ENCODE data around the gene LDLRAD1. TPM values are rescaled to one million over a fixed set of nuclear protein-coding genes. Genes with fewer than 3 reads are reported as not detected.
"Not testable (repeated sequence)": the region's sequence is repeated elsewhere in the genome, so short reads cannot be mapped to it uniquely, and the experiment has no call there.

LDLRAD1 gene
- total RNA-seq, 2 donors from 2014 or later, result 0.55 to 3.3 TPM

GRCh38 chr1:54002544-54003248 lies 15.3 kb downstream of the LDLRAD1 start:
- peak overlapping the region; percentile 0 to 15 for H3K27ac ChIP-seq
- H3K27me3 ChIP-seq (replicated peaks; ENCODE audit: insufficient read depth), result no peaks in the 10 kb centered on the region
- intact Hi-C loops (cut with DNase I), result no loop called here
- no peak for DNase-seq (ENCODE audit: low spot score)
- no peaks in the 10 kb centered on the region for H3K36me3 ChIP-seq
- 73% methylated on average over 9 of the region's 9 CpGs for WGBS
- no peak overlapping the region for H3K4me3 ChIP-seq
- H3K9me3 ChIP-seq, result no peaks in the 10 kb centered on the region
- TF ChIP-seq CTCF (IDR thresholded peaks at IDR 0.05), result no peak
- TF ChIP-seq POLR2A (IDR thresholded peaks at IDR 0.05), result no peak
- TF ChIP-seq POLR2AphosphoS5 (IDR thresholded peaks at IDR 0.05), result no peak
- peaks cover 3% of the 10 kb centered on the region for H3K4me1 ChIP-seq (replicated peaks)

GRCh38 chr1:54001591-54001990 lies 16.4 kb downstream of the LDLRAD1 start:
- 26% methylated on average over 3 of the region's 3 CpGs for WGBS
- peak overlapping the region; percentile 48 to 51 for H3K27ac ChIP-seq

GRCh38 chr1:53999920-54000319 lies 18.1 kb downstream of the LDLRAD1 start:
- H3K4me3 ChIP-seq, result no peak overlapping the region
- H3K4me1 ChIP-seq (replicated peaks), result peaks cover 3% of the 10 kb centered on the region
- H3K27ac ChIP-seq, result no peak overlapping the region
- TF ChIP-seq POLR2A (IDR thresholded peaks at IDR 0.05), result no peak
- no peak for TF ChIP-seq CTCF (IDR thresholded peaks at IDR 0.05)
- no peak for TF ChIP-seq POLR2AphosphoS5 (IDR thresholded peaks at IDR 0.05)
- no peaks in the 10 kb centered on the region for H3K9me3 ChIP-seq
- no peaks in the 10 kb centered on the region for H3K36me3 ChIP-seq
- DNase-seq (ENCODE audit: low spot score), result no peak
- intact Hi-C loops (cut with DNase I), result no loop called here
- H3K27me3 ChIP-seq (replicated peaks; ENCODE audit: insufficient read depth), result no peaks in the 10 kb centered on the region

More at GRCh38 chr1:54001591-54001990, 16.4 kb downstream of the LDLRAD1 start:
- intact Hi-C loops (cut with DNase I), result no loop called here
- TF ChIP-seq CTCF (IDR thresholded peaks at IDR 0.05) (no peak), POLR2A (IDR thresholded peaks at IDR 0.05) (no peak), POLR2AphosphoS5 (IDR thresholded peaks at IDR 0.05) (peak; percentile 46)
- Histone ChIP-seq H3K4me3 (no peak overlapping the region), H3K36me3 (no peaks in the 10 kb centered on the region), H3K9me3 (no peaks in the 10 kb centered on the region), H3K4me1 (replicated peaks) (peaks cover 3% of the 10 kb centered on the region), H3K27me3 (replicated peaks; ENCODE audit: insufficient read depth) (no peaks in the 10 kb centered on the region)
- peak; percentile 61 for DNase-seq (ENCODE audit: low spot score)

- intact Hi-C loops (cut with DNase I), result no loop called here
- no peak overlapping the region for H3K4me3 ChIP-seq
- TF ChIP-seq POLR2A (IDR thresholded peaks at IDR 0.05) (no peak), POLR2AphosphoS5 (IDR thresholded peaks at IDR 0.05) (no peak), CTCF (IDR thresholded peaks at IDR 0.05) (no peak)
- 97% methylated on average over 1 of the region's 1 CpG for WGBS
- no peaks in the 10 kb centered on the region for H3K9me3 ChIP-seq
- H3K27me3 ChIP-seq (replicated peaks; ENCODE audit: insufficient read depth), result no peaks in the 10 kb centered on the region
- DNase-seq (ENCODE audit: low spot score), result no peak
- peaks cover 3% of the 10 kb centered on the region for H3K4me1 ChIP-seq (replicated peaks)
- no peaks in the 10 kb centered on the region for H3K36me3 ChIP-seq
- H3K27ac ChIP-seq, result no peak overlapping the region
These were observed 19.8 kb downstream of the LDLRAD1 start for GRCh38 chr1:53998223-53998622.

GRCh38 chr1:53995683-53996082 lies 22.3 kb downstream of the LDLRAD1 start:
- no peak for DNase-seq (ENCODE audit: low spot score)
- intact Hi-C loops (cut with DNase I), result no loop called here
- 100% methylated on average over 1 of the region's 1 CpG for WGBS
- Histone ChIP-seq H3K27ac (no peak overlapping the region), H3K4me3 (no peak overlapping the region), H3K9me3 (no peaks in the 10 kb centered on the region), H3K27me3 (replicated peaks; ENCODE audit: insufficient read depth) (no peaks in the 10 kb centered on the region), H3K4me1 (replicated peaks) (no peaks in the 10 kb centered on the region), H3K36me3 (no peaks in the 10 kb centered on the region)
- no peak for TF ChIP-seq CTCF (IDR thresholded peaks at IDR 0.05)
- no peak for TF ChIP-seq POLR2AphosphoS5 (IDR thresholded peaks at IDR 0.05)
- TF ChIP-seq POLR2A (IDR thresholded peaks at IDR 0.05), result no peak

- DNase-seq (ENCODE audit: low spot score); H3K4me3 ChIP-seq; H3K27ac ChIP-seq; H3K9me3 ChIP-seq; H3K4me1 ChIP-seq (replicated peaks); H3K27me3 ChIP-seq (replicated peaks; ENCODE audit: insufficient read depth); H3K36me3 ChIP-seq; intact Hi-C loops (cut with DNase I): not testable (repeated sequence)
- WGBS, result 93% methylated on average over 2 of the region's 2 CpGs
These were observed 23.5 kb downstream of the LDLRAD1 start for GRCh38 chr1:53994516-53994915.
